ENCODE data around the gene LRBA. TPM values are rescaled to one million over a fixed set of nuclear protein-coding genes. Genes with fewer than 3 reads are reported as not detected.

LRBA gene
- total and polyA plus RNA-seq, 3 donors from 2014 or later, result 24.6 to 61.1 (median 60.8) TPM

GRCh38 chr4:150948074-150948473, 67.0 kb downstream of the LRBA start:
- no peaks in the 10 kb centered on the region for H3K27me3 ChIP-seq

GRCh38 chr4:150944660-150945059, 70.4 kb downstream of the LRBA start:
- Histone ChIP-seq H3K4me3 (no peak overlapping the region), H3K4me1 (no peaks in the 10 kb centered on the region), H3K27ac (no peak overlapping the region), H3K27me3 (no peaks in the 10 kb centered on the region), H3K9me3 (no peaks in the 10 kb centered on the region), H3K36me3 (ENCODE audit: low read depth, missing control alignments) (no peaks in the 10 kb centered on the region)
- intact Hi-C loops (cut with DNase I; ENCODE audit: low total_unique reads), result no loop called here
- no peak for TF ChIP-seq POLR2A (IDR thresholded peaks at IDR 0.05)
- TF ChIP-seq CTCF (IDR thresholded peaks at IDR 0.05), result no peak
- no peak for DNase-seq
- 86 to 89% methylated on average over 6 of the region's 6 CpGs for WGBS, 2 donors

More at GRCh38 chr4:150948074-150948473, 67.0 kb downstream of the LRBA start:
- Histone ChIP-seq H3K27ac (no peak overlapping the region), H3K4me1 (no peaks in the 10 kb centered on the region), H3K9me3 (no peaks in the 10 kb centered on the region), H3K4me3 (no peak overlapping the region), H3K36me3 (ENCODE audit: low read depth, missing control alignments) (no peaks in the 10 kb centered on the region)
- no peak for DNase-seq
- no peak for TF ChIP-seq CTCF (IDR thresholded peaks at IDR 0.05)
- TF ChIP-seq POLR2A (IDR thresholded peaks at IDR 0.05), result no peak
- intact Hi-C loops (cut with DNase I; ENCODE audit: low total_unique reads), result no loop called here

GRCh38 chr4:150943818-150944217, 71.3 kb downstream of the LRBA start:
- Histone ChIP-seq H3K27ac (no peak overlapping the region), H3K4me1 (no peaks in the 10 kb centered on the region)

GRCh38 chr4:150943126-150943525, 72.0 kb downstream of the LRBA start:
- intact Hi-C loops (cut with DNase I; ENCODE audit: low total_unique reads), result no loop called here
- no peak for DNase-seq

More at GRCh38 chr4:150943818-150944217, 71.3 kb downstream of the LRBA start:
- H3K36me3 ChIP-seq (ENCODE audit: low read depth, missing control alignments), result no peaks in the 10 kb centered on the region
- H3K9me3 ChIP-seq, result no peaks in the 10 kb centered on the region
- H3K27me3 ChIP-seq, result no peaks in the 10 kb centered on the region
- DNase-seq, result no peak
- TF ChIP-seq CTCF (IDR thresholded peaks at IDR 0.05), result no peak
- no peak for TF ChIP-seq POLR2A (IDR thresholded peaks at IDR 0.05)
- 60 to 79% methylated on average over 2 of the region's 2 CpGs for WGBS, 2 donors
- intact Hi-C loops (cut with DNase I; ENCODE audit: low total_unique reads), result no loop called here
- no peak overlapping the region for H3K4me3 ChIP-seq

More at GRCh38 chr4:150943126-150943525, 72.0 kb downstream of the LRBA start:
- Histone ChIP-seq H3K9me3 (no peaks in the 10 kb centered on the region), H3K4me1 (no peaks in the 10 kb centered on the region), H3K4me3 (no peak overlapping the region), H3K36me3 (ENCODE audit: low read depth, missing control alignments) (no peaks in the 10 kb centered on the region), H3K27me3 (no peaks in the 10 kb centered on the region), H3K27ac (no peak overlapping the region)
- TF ChIP-seq POLR2A (IDR thresholded peaks at IDR 0.05) (no peak), CTCF (IDR thresholded peaks at IDR 0.05) (no peak)

Data from testis (tissue), 3 donors.